ENCODE data around the gene RRP8. TPM values are rescaled to one million over a fixed set of nuclear protein-coding genes. Genes with fewer than 3 reads are reported as not detected.

The RRP8 gene
- total RNA-seq, 4 donors from 2014 or later: 14.9 to 22.7 (median 18.0) TPM

DNA sequence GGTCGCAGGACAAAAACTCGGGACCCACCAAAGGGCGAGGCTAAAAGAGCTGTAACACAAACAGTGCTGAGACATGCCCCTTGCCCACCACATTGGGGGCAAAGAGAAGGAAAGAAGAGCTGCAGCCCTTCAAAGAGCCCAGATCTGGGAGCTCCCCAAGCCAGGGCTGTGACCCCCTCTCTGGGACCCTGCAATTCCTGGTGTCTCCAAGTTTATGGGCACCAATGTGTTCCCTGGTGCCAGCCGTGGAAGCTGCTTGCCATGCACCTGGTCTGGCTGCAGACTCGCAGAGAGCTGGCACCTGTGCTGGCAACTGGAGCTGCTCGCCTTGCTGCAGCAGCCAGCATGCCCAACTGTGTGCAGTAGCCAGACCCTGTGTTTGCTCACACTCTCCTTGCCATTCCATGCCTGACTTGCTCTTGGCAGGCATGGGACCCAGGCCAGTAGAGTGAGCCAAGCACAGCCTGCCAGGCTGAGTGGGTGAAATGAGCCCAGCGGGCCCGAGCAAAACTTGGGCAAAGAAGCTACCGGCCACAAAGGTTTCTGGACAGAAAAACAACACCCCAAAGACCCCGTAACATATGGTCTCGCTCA lies 16.0 kb downstream of the RRP8 start:
- intact Hi-C loops (cut with DNase I; ENCODE audit: low total_unique reads): no loop called here
- no peak overlapping the region for H3K4me3 ChIP-seq (ENCODE audit: low read depth, poor library complexity, severe bottlenecking)
- no peak for TF ChIP-seq POLR2A (IDR thresholded peaks at IDR 0.05)
- TF ChIP-seq, protein P1, sequence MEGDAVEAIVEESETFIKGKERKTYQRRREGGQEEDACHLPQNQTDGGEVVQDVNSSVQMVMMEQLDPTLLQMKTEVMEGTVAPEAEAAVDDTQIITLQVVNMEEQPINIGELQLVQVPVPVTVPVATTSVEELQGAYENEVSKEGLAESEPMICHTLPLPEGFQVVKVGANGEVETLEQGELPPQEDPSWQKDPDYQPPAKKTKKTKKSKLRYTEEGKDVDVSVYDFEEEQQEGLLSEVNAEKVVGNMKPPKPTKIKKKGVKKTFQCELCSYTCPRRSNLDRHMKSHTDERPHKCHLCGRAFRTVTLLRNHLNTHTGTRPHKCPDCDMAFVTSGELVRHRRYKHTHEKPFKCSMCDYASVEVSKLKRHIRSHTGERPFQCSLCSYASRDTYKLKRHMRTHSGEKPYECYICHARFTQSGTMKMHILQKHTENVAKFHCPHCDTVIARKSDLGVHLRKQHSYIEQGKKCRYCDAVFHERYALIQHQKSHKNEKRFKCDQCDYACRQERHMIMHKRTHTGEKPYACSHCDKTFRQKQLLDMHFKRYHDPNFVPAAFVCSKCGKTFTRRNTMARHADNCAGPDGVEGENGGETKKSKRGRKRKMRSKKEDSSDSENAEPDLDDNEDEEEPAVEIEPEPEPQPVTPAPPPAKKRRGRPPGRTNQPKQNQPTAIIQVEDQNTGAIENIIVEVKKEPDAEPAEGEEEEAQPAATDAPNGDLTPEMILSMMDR (IDR thresholded peaks at IDR 0.05): no peak
- WGBS, 2 donors: 63 to 64% methylated on average over 11 of the region's 11 CpGs
- DNase-seq (ENCODE audit: low spot score in 2 of 2): no peak

DNA sequence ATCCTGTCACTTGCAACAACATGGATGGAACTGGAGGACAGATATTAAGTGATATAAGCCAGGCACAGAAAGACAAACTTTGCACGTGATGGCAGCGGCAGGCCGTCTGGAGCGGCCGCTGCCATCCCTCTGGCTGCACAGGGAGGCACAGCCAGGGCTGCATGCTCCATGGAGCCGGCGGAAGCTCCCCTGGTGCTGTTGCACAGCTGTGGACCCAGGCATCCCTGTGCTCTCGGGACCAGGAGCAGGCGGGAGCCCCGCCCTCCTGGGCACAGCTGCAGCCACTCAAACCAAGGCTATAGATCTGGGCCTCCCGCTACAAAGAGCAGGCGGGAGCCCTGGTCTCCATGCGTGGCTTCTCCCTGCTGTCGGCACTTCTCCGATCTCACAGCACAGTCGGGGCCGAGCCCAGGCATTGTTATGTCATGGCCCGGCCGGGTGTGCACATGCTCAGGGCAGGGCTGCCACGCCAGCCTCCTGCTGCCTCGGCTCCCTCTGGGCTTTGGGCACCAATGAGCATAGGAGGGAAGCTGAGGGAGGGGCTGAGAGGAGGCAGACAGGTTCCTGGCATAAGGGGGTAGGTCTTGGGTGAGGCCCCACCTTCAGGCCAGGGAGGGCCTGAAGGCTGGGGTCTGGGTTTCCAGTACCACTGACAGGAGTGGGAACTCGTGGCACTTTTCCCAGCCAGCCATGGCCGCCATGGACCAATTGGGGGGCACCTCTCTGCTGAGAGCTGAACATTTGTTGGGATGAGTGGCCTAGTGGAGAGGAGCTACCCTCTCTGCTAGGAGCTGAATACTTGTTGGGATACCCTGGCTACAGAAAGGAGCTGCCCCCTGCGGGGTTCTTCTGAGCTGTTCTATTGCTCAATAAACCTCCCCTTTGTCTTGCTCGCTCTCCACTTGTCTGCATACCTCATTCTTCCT lies 16.7 kb downstream of the RRP8 start:
- H3K4me3 ChIP-seq (ENCODE audit: low read depth, poor library complexity, severe bottlenecking): no peak overlapping the region
- intact Hi-C loops (cut with DNase I; ENCODE audit: low total_unique reads): no loop called here
- no peak for DNase-seq (ENCODE audit: low spot score in 2 of 2)
- TF ChIP-seq, protein P1 (IDR thresholded peaks at IDR 0.05): no peak
- no peak for TF ChIP-seq POLR2A (IDR thresholded peaks at IDR 0.05)
- WGBS, 2 donors: 45 to 56% methylated on average over 22 to 23 of the region's 25 CpGs

DNA sequence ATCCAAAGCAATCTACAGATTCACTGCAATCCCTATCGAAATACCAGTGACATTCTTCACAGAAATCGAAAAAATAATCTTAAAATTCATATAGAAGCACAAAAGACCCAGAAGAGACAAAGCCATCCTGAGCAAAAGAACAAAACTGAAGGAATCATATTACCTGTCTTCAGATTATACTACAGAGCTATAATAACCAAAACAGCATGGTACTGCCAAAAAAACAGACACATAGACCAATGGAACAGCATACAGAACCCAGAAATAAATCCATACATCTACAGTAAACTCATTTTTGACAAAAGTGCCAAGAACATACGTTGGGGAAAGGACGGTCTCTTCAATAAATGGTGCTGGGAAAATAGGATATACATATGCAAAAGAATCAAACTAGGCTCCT lies 18.9 kb downstream of the RRP8 start:
- no peak for TF ChIP-seq POLR2A (IDR thresholded peaks at IDR 0.05)
- TF ChIP-seq, protein P1 (IDR thresholded peaks at IDR 0.05): no peak
- DNase-seq (ENCODE audit: low spot score in 2 of 2): no peak
- 90 to 98% methylated on average over 4 of the region's 4 CpGs for WGBS, 2 donors
- intact Hi-C loops (cut with DNase I; ENCODE audit: low total_unique reads): no loop called here
- H3K4me3 ChIP-seq (ENCODE audit: low read depth, poor library complexity, severe bottlenecking): no peak overlapping the region

DNA sequence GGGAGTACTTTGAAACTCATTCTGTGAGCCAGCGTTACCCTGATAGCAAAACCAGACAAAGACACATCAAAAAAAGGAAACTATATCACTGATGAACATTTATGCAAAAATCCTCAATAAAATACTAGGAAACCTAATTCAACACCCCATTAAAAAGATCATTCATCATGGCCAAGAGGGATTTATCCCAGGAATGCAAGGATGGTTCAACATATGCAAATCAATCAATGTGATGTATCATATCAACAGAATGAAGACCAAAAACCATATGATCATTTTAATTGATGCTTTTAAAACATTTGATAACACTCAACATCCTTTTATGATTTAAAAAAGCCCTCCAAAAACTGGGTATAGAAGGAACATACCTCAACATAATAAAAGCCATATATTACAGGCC lies 19.8 kb downstream of the RRP8 start:
- WGBS, 2 donors: 93 to 96% methylated on average over 1 of the region's 1 CpG
- no peak for DNase-seq (ENCODE audit: low spot score in 2 of 2)
- H3K4me3 ChIP-seq (ENCODE audit: low read depth, poor library complexity, severe bottlenecking): no peak overlapping the region
- intact Hi-C loops (cut with DNase I; ENCODE audit: low total_unique reads): no loop called here
- TF ChIP-seq, protein P1 (IDR thresholded peaks at IDR 0.05): no peak
- TF ChIP-seq POLR2A (IDR thresholded peaks at IDR 0.05): no peak

DNA sequence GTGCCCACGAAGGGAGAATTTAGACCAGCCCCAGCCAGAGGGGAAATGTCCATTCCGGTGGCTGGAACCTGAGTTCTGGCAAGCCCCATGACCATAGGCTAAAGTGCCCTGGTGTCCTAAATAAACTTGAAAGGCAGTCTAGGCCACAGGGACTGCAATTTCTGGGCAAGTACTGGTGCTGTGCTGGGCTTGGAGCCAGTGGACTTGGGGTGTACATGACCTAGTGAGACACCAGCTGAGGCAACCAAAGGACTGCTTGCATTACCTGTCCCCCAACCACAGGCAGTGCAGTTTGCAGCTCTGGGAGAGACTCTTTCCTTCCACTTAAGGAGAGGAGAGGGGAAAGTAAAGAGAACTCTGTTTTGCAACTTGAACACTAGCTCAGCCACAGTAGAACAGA lies 23.7 kb downstream of the RRP8 start:
- no peak overlapping the region for H3K4me3 ChIP-seq (ENCODE audit: low read depth, poor library complexity, severe bottlenecking)
- DNase-seq (ENCODE audit: low spot score in 2 of 2): no peak
- TF ChIP-seq, protein P1 (IDR thresholded peaks at IDR 0.05): no peak
- TF ChIP-seq POLR2A (IDR thresholded peaks at IDR 0.05): no peak
- 86 to 95% methylated on average over 2 of the region's 2 CpGs for WGBS, 2 donors
- intact Hi-C loops (cut with DNase I; ENCODE audit: low total_unique reads): no loop called here

Measured in lower leg skin (tissue), 4 donors.